Hepatocyte (in vitro differentiated cells): ENCODE data around the gene CHID1.

Source experiments
- CTCF ChIP-seq: fragments of 200-600 bp; sonication (generic); IDR thresholded peaks from 2 replicates; pipeline ENCODE4 v1.5.1; 2016; ENCODE audit warnings: antibody characterized with exemption, mild to moderate bottlenecking; ENCODE audit not compliant: poor library complexity
- EZH2 ChIP-seq: fragments of 200-600 bp; sonication (generic); IDR thresholded peaks from 2 replicates; pipeline ENCODE4 v1.6.1; 2016; ENCODE audit warnings: antibody characterized with exemption, mild to moderate bottlenecking, borderline replicate concordance

- no peak for TF ChIP-seq CTCF
- TF ChIP-seq EZH2 = no peak
Observed at GRCh38 chr11:837189-837989, 73.2 kb downstream of the CHID1 start.
